Erythroblast (primary cell): ENCODE data around the gene ADK.

Source experiments
- GATA1 ChIP-seq: IDR thresholded peaks from 2 replicates; pipeline ENCODE4 v1.6.1; 2011; ENCODE audit warnings: low read depth, mild to moderate bottlenecking, control low read depth, low read length, moderate library complexity
- POLR2A ChIP-seq: IDR thresholded peaks from 2 replicates; pipeline ENCODE4 v1.6.1; 2011; ENCODE audit warnings: mild to moderate bottlenecking, low read length

DNA sequence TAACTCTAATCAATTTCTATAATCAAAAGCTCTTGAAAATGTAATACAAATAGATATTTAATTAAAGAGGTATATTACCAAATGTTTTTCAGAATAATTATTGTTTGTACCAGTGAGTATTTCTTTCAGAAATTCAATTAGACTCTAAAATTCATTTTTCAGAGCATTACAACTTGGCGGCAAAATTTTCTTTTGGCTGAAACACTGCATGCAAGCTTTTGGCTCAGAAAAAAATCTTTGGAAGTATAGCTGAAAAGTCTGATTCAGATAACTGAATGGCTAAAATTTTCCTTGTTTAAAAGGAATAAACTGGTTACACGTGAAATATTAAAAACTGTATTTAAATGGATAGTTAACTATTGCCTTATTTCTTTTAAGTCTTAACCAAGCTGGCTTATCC is 472.8 kb downstream of the ADK start:
- TF ChIP-seq POLR2A: no peak
- no peak for TF ChIP-seq GATA1
